GM10248 (cell line): ENCODE data around the gene MLANA.
A peak's percentile ranks its signal among the peaks of the same experiment; 100 is the strongest.

Experiments
- CTCF ChIA-PET: fragments of 300-600 bp; sonication (Branson Sonifier 250); formaldehyde crosslinking; extraction: SDS; loops from one replicate; lab custom pipeline; 2021; ENCODE audit warnings: antibody characterized with exemption; lab: Yijun Ruan, JAX
- POLR2A ChIA-PET: fragments of 350-650 bp; sonication (Branson Sonifier 250); formaldehyde crosslinking; extraction: SDS; loops from one replicate; lab custom pipeline; 2020; ENCODE audit warnings: antibody characterized with exemption; lab: Yijun Ruan, JAX
- DNase-seq: peaks from one replicate; pipeline ENCODE4 v3.0.0; 2012; ENCODE audit errors: extremely low spot score
- CTCF ChIP-seq: IDR thresholded peaks from 2 replicates; pipeline ENCODE4 v1.5.1; 2012; ENCODE audit warnings: mild to moderate bottlenecking, low read depth; ENCODE audit errors: extremely low read depth, missing control alignments, control extremely low read depth

Gene MLANA

GRCh38 chr9:5846096-5846495 lies 44.6 kb upstream of the MLANA start:
- TF ChIP-seq CTCF = no peak
- POLR2A ChIA-PET = no interaction called here
- DNase-seq = no peak
- CTCF ChIA-PET = interaction anchor here (1.0 to 2.5 kb wide), 3 partner anchors 10 to 24 kb away, joined by 3 to 17 read pairs (median 3); partner anchors contain the start of gene ERMP1

- POLR2A ChIA-PET = no interaction called here
Observed at GRCh38 chr9:5846501-5846921, 44.2 kb upstream of the MLANA start.

DNA sequence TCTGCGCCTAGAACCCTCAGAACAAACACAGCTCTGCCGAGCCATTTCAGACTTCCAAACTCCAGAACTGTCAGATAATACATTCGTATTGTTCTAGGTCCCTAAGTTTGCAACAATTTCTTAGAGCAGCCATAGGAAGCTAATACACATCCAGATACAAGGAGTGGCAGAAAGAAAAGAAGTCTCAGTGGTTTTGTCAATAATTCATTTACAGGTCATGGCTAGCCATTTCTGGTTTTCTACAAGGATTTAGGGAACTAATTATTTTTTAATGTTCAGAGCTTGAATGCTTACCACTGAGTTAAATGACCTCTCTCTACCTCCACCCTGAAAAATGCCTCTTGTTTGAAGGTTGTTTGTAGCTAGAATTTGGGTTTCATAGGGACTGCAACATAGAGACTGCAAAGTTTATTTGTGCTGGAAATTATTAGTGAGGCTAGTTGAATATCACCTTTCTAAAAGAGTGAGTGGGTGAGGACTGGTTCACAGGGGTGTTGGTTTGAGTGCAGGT lies 42.3 kb upstream of the MLANA start:
- POLR2A ChIA-PET = no interaction called here
- no peak for TF ChIP-seq CTCF
- CTCF ChIA-PET = interaction anchor here (0.9 to 2.1 kb wide), 5 partner anchors 9 to 55 kb away, joined by 3 to 27 read pairs (median 4); partner anchors contain the start of gene ERMP1
- DNase-seq = peak; percentile 29

More at GRCh38 chr9:5846501-5846921, 44.2 kb upstream of the MLANA start:
- no peak for DNase-seq
- CTCF ChIA-PET = interaction anchor here (1.0 to 2.5 kb wide), 3 partner anchors 10 to 23 kb away, joined by 3 to 17 read pairs (median 3); partner anchors contain the start of gene ERMP1
- TF ChIP-seq CTCF = no peak

DNA sequence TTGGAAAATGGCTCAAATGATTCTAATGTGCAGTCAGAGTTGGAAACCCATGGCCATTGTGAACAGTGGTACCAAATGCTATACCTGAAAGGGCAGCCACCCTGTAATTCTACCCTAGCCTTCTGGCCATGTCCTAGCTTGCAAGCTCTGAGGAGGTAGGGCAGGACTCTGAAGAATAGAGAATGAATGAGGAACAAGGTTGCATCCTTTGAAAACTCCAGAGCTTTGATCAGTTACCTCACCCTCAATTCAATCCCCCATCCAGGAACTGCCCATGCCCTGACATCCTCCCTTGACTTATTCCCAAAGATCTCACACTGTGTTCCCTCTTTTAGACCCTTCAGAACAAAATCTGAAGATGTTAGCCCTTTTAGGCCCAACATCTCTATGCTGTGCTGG lies 40.0 kb upstream of the MLANA start:
- ChIA-PET POLR2A (no interaction called here), CTCF (interaction anchor here (1.1 to 2.7 kb wide), 7 partner anchors 9 to 204 kb away, joined by 3 to 24 read pairs (median 4); partner anchors contain the start of gene ERMP1)
- DNase-seq = no peak
- no peak for TF ChIP-seq CTCF

DNA sequence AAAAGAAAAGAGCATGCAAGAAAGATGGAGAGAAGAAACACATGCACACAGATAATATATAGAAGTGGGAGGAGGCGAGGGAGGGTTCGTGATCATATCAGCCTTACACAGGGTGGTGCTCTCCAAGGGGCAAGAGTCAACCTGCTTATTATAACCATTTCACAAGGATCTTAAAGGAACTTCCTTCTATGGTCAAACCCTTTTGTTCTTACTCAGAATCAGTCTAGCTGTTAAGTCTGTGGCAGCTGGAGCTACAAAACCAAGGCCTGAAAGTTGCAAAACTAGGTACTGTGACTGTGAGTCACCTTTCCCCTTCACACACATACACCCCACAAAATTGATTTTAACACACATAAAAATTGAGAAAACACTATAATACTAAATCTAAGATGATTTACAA lies 39.2 kb upstream of the MLANA start:
- ChIA-PET CTCF (interaction anchor here (1.0 to 2.7 kb wide), 11 partner anchors 9 to 203 kb away, joined by 3 to 24 read pairs (median 4); partner anchors contain the start of gene ERMP1), POLR2A (interaction anchor here (0.7 kb wide), 1 partner anchor 224 kb away, joined by 3 read pairs; no protein-coding TSS in a partner anchor)
- peak; percentile 78 for DNase-seq
- no peak for TF ChIP-seq CTCF

DNA sequence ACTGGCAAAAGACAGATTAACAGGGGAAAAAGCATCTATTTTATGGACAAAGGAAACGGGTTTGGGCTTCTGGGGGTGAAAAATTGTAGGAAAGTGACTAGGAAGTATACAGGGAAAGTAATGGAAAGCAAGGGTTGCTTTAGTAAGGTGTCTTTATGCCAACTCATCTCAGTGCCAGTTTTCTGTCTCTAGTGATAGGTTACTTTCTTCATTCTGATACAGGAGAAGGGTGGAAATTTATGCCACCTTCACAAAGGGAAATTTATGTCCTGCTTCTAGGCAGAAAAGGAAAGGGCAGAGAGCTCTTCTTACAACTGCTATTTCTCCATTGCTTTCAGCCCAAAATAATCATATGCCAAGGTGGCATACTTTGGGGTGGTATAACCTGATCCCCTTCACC lies 37.7 kb upstream of the MLANA start:
- no peak for DNase-seq
- ChIA-PET CTCF (interaction anchor here (1.4 to 2.7 kb wide), 3 partner anchors 20 to 36 kb away, joined by 4 to 24 read pairs (median 5); partner anchors contain the start of gene ERMP1), POLR2A (no interaction called here)
- no peak for TF ChIP-seq CTCF
